Retinal pigment epithelial cell (primary cell): ENCODE data around the gene OPA3.

Source experiments
- DNase-seq: peaks from one replicate; pipeline ENCODE4 v3.0.0-alpha.2; 2010; ENCODE audit warnings: low read depth
- H3K4me3 ChIP-seq: 2 replicates; pipeline ENCODE4 v1.5.1; 2011; ENCODE audit warnings: mild to moderate bottlenecking, low read length, control low read depth, moderate library complexity
- CTCF ChIP-seq: conservative IDR thresholded peaks from 2 replicates; pipeline ENCODE4 v1.5.1; 2011; ENCODE audit warnings: low read depth, low read length, control low read depth, inconsistent platforms

The OPA3 gene

GRCh38 chr19:45501730-45502014 lies 82.9 kb downstream of the OPA3 start:
- TF ChIP-seq CTCF = no peak

GRCh38 chr19:45500918-45501729 lies 83.5 kb downstream of the OPA3 start:
- H3K4me3 ChIP-seq = no peak overlapping the region
- no peak for DNase-seq
- no peak for TF ChIP-seq CTCF

More at GRCh38 chr19:45501730-45502014, 82.9 kb downstream of the OPA3 start:
- no peak overlapping the region for H3K4me3 ChIP-seq
- DNase-seq = no peak

GRCh38 chr19:45499196-45500180 lies 85.1 kb downstream of the OPA3 start:
- TF ChIP-seq CTCF = no peak
- peak overlapping the region; percentile 4 for H3K4me3 ChIP-seq
- no peak for DNase-seq

GRCh38 chr19:45498411-45499195 lies 86.0 kb downstream of the OPA3 start, which contains the start of gene PPM1N:
Gene PPM1N, plus strand, starts transcription at chr19:45498443. Its CDS starts 30 bp downstream, at chr19:45498473.
- no peak for TF ChIP-seq CTCF
- DNase-seq = no peak

GRCh38 chr19:45497791-45498190 lies 86.8 kb downstream of the OPA3 start:
- DNase-seq = no peak
- no peak for TF ChIP-seq CTCF
- H3K4me3 ChIP-seq = no peak overlapping the region

More at GRCh38 chr19:45498411-45499195, 86.0 kb downstream of the OPA3 start, which contains the start of gene PPM1N:
- peak within 1 kb of the TSS; percentile 45 for H3K4me3 ChIP-seq

- TF ChIP-seq CTCF = no peak
- no peak for DNase-seq
- H3K4me3 ChIP-seq = peak overlapping the region; percentile 69
Measured at GRCh38 chr19:45496349-45496953, 88.2 kb downstream of the OPA3 start.
